Activated CD4-positive, alpha-beta T cell treated with anti-CD3 and anti-CD28 coated beads, Interleukin-2, amount 50 U/mL, for 48 hours (primary cell): ENCODE data around the gene ADAM22.
"Not testable (repeated sequence)": the region's sequence is repeated elsewhere in the genome, so short reads cannot be mapped to it uniquely, and the experiment has no call there.

ENCODE experiments used
- DNase-seq, 2 experiments: peaks; one replicate each; pipeline ENCODE4 v3.0.0-alpha.2; 2020

ADAM22 gene

GRCh38 chr7:88115258-88115796 lies 181.3 kb downstream of the ADAM22 start:
- no peak for DNase-seq

DNA sequence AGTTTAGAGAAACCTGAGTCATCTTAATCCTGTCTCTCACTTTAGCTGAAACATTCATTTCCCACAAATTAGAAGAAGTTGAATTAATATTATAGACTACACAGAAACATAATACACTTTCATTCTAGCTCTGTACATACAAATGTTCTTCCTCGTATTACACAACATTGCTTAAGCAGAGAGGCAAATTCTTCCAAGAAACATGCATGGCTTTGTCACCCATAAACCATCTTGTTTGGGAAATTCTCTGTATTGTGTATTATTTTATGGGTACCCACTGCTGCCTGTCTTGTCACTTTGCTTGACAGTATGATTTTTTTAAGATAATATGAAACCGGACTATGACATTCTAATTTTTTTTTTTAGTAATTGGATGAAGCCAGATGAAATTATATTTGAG lies 181.8 kb downstream of the ADAM22 start:
- no peak for DNase-seq

DNA sequence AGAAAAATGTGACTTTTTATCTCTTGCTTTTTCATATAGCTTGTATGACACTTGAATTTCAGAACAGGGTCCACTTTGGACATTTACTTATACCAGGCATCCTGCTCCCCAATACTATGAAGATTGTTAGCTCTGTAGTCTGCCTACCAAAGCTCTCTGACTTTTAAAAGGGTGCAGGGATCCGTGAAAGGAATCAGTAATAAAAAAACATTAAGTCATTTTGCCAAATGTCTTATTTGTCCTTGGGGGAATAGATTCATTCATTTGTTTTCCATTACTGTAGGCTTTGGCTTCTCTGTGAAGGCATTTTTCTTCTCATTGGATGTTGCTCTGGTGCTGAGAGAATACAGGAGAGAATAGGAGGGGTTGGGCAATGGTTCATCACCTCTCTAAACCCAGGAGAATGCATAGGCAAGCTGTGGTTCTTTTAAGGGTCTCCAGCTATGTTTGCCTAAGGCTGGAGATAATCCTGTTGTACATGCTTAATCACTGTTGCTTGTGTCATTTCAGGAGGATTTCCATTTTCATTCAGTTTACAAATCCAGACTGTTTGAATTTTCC lies 182.3 kb downstream of the ADAM22 start:
- no peak for DNase-seq

GRCh38 chr7:88117325-88117724 lies 183.3 kb downstream of the ADAM22 start:
- DNase-seq: no peak

- DNase-seq: no peak
These were observed 187.3 kb downstream of the ADAM22 start for GRCh38 chr7:88121335-88121734.

DNA sequence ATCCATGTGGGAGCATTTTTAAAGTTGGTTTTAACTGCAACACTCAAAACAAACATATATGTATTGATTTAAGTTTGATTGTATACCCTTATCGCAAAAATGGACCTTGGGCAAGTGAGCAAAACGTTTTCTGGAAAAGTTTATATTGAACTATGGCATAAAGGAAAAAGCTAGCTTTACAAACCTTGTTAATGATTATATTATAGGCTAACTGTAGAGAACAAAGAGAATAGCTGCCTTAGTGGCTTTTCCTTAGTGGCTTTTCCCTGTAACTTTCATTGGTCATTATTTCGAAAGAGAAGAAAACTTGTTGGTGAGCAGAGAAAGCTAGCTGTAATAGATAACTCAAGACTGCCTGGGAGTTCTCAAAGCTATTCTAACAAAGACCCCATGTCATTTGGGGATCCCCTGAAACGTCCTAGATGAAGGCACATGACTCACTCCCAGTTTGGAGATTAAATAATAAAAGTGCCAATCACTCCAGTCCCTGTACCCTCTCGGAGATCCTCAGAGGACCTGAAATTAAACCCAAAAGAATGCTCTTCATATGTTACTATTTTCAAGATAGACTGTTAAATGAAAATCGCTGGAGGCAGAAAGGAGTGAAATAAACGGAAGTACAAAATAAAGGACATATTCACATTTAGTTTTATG lies 193.7 kb downstream of the ADAM22 start:
- DNase-seq: no peak

GRCh38 chr7:88132725-88133124 lies 198.7 kb downstream of the ADAM22 start:
- DNase-seq: no peak

GRCh38 chr7:88140947-88141346 lies 206.9 kb downstream of the ADAM22 start:
- DNase-seq: no peak

GRCh38 chr7:88141479-88141878 lies 207.4 kb downstream of the ADAM22 start:
- no peak for DNase-seq

GRCh38 chr7:88141953-88142352 lies 207.9 kb downstream of the ADAM22 start:
- no peak for DNase-seq

DNA sequence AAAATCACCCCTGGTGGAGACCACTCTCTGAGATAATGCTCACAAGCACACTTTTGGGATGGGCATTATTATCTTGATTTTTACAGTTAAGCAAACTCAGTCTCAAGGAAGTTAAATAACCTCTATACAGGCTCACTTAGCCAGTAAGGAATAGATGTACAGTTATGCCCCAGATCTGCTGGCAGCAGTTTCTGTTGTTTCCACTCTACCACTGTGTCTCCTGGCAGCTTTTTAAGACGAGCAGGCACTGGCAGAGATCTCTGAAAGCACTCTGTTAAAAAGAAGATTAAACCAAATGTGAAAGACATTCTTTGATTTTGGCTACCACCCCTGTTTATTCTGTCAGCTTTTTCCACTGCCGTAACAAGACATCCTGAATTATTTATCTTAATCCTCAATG lies 212.6 kb downstream of the ADAM22 start:
- DNase-seq: no peak

DNA sequence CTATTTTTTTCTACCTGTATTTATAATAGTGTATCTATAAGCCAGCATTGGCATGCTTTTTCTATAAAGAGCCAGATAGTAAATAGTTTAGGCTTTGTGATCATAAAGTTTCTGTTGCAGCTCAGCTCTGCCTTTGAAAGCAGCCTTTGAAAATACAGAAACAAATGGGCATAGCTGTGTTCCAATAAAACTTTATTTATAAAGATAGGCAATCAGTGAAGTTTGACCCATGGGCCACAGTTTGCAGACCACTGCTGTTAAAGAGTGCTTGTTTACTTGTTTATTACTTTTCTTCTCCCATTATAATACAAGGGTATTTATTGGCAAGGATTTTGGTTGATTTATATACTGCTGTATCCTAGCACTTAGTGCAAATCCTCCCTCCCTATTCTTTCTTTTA lies 213.3 kb downstream of the ADAM22 start:
- no peak for DNase-seq

DNA sequence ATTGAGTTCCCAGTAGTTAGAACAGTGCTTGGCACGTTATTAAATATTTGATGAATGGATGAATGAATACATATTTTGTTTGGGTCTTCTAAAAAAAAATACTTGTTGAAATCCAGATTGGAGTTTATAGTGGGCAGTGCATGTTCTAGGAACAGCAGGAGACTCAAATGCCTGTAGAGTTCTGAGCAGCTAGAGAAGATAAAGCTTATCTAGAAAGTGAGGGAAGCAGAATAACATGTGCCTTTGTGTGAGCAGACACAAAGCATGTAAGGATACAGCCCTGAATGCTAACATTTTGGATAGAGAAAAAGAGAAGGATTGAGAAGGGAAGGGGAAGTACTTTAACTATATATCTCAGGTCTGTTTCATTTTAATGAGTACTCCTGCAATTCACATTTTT lies 213.9 kb downstream of the ADAM22 start:
- no peak for DNase-seq

DNA sequence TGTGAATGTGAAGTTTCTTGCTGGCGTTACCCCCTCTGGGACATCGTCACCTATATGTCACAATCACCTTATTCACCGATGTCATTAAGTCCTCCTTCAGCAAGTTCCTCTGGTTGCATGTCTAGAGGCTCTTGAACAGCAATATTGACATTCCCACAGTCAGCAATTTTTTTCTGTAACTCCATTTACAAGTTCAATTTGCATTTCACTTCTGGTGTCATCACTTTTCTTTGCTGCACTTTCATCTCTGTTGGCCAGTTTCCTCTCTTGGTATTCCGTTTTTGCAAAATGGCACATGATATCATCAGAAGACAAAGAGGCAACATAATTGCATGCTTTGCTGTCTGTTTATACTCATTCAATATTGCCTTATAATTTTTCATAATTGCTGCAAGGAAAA lies 216.0 kb downstream of the ADAM22 start:
- DNase-seq: no peak

DNA sequence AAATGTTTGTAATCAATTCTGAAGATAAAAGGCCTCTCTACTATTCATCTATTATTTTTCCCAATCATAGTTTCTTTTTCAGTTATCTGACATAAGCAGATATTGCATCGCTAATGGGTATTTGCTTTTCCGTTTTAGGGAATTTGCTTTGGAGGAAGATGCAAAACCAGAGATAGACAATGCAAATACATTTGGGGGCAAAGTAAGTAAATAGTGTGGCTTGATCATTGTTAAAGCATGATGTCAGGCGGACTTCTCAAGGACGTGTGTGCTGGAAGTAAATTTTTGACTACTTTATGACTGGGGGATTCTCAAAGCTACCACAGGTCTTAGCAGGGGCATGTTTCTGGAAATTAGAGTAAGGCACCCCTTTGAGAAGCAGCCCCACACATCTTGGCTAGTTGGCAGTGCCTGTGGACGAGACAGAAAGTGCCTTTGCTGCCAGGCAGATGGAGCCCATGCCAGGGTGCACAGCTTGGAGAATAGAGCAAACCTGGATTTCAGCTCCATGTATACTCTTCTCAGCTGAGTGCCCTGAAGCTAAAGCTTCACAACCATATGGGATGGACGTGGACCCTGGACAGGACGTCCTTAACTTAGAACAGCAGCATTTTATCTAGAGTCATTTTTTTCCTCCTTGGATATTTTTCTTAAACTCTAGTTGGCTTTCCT lies 217.2 kb downstream of the ADAM22 start:
- DNase-seq: no peak

DNA sequence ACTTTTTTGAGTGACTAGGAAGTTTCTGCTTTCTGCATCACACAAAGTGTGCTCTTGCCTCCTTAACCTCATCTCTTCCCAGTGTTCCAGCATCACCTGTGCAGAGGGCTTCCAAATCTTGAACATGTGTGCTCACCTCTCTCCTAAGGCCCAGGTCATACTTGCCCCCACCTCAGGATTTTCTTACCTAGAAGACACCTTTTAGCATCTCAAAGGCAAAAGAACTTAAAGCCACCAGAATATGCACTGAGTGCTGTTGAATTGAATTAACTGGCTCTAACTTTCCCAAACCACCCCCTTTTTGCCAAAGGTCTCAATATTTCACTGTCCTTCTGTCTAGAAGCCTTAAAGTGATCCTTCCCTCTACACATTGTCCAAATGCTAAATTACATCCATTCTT lies 219.3 kb downstream of the ADAM22 start:
- no peak for DNase-seq

DNA sequence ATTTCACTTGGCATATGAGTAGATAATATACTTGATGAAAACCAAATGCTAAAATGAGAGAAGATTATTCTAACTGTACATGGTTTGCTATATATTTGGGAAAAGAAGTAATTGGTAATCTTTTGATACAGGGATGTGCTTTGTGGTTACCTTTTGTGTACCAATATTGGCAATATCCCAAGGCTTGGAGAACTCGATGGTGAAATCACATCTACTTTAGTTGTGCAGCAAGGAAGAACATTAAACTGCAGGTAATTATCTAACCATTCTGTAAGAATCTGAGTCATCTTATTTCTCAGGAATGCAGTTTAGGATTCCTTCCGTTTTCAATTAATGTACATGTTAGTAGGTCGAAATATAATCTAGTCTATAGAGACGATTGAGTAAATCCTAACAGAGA lies 221.7 kb downstream of the ADAM22 start:
- DNase-seq: no peak

- no peak for DNase-seq
These were observed 222.3 kb downstream of the ADAM22 start for GRCh38 chr7:88156356-88156755.

- not testable (repeated sequence) for DNase-seq
These were observed 225.7 kb downstream of the ADAM22 start for GRCh38 chr7:88159741-88160140.

- no peak for DNase-seq
These were observed 231.6 kb downstream of the ADAM22 start for GRCh38 chr7:88165697-88166096.

GRCh38 chr7:88167223-88167622 lies 233.2 kb downstream of the ADAM22 start:
- DNase-seq: no peak

GRCh38 chr7:88167721-88168120 lies 233.7 kb downstream of the ADAM22 start:
- no peak for DNase-seq

- no peak for DNase-seq
These were observed 235.8 kb downstream of the ADAM22 start for GRCh38 chr7:88169717-88170320.

GRCh38 chr7:88172842-88173241 lies 238.8 kb downstream of the ADAM22 start:
- no peak for DNase-seq
